Calu3 (cell line): Measurements from ENCODE around the gene NEO1. TPM values are rescaled to one million over a fixed set of nuclear protein-coding genes. Genes with fewer than 3 reads are reported as not detected.

Experiments used
- BruUV-seq: library from RNA; stranded (reverse); fragments of 400-500 nt; replicated peaks from 2 replicates; lab custom pipeline; 2021; lab: Mats Ljungman, UMichigan
- CTCF ChIA-PET: fragments of 300-600 bp; sonication (Branson Sonifier 250); formaldehyde crosslinking; loops from one replicate; lab custom pipeline; 2022; ENCODE audit warnings: antibody characterized with exemption; lab: Charles Lee
- DNase-seq: peaks from one replicate; pipeline ENCODE4 v3.0.0; 2022
- H3K27ac Mint-ChIP-seq: one replicate; pipeline ENCODE4 v1.8.0; 2022; ENCODE audit warnings: mixed read lengths; ENCODE audit not compliant: unreplicated experiment
- H3K27me3 Mint-ChIP-seq: one replicate; pipeline ENCODE4 v1.8.0; 2022; ENCODE audit warnings: mixed read lengths; ENCODE audit not compliant: unreplicated experiment
- H3K36me3 Mint-ChIP-seq: one replicate; pipeline ENCODE4 v1.8.0; 2022; ENCODE audit warnings: mild to moderate bottlenecking, moderate library complexity, mixed read lengths; ENCODE audit not compliant: insufficient read depth, unreplicated experiment
- H3K4me1 Mint-ChIP-seq: one replicate; pipeline ENCODE4 v1.8.0; 2022; ENCODE audit warnings: mild to moderate bottlenecking, low read depth, mixed read lengths; ENCODE audit not compliant: unreplicated experiment
- H3K4me3 Mint-ChIP-seq: one replicate; pipeline ENCODE4 v1.8.0; 2022; ENCODE audit warnings: mild to moderate bottlenecking, low read depth, moderate library complexity, mixed read lengths; ENCODE audit not compliant: unreplicated experiment
- H3K9me3 Mint-ChIP-seq: one replicate; pipeline ENCODE4 v1.8.0; 2022; ENCODE audit warnings: low read depth, mixed read lengths; ENCODE audit not compliant: unreplicated experiment
- CTCF ChIP-seq: fragments of 200-600 bp; IDR thresholded peaks from one replicate; pipeline ENCODE4 v1.8.0; 2022; ENCODE audit warnings: antibody characterized with exemption; ENCODE audit not compliant: unreplicated experiment
- intact Hi-C: fragments of 100-400 bp; cut with micrococcal nuclease; formaldehyde crosslinking; loops from one replicate; pipeline ENCODE4 v1.10.0; 2022; ENCODE audit not compliant: unreplicated experiment
- total RNA-seq: library from RNA; stranded (reverse); gene quantifications from 2 replicates; pipeline ENCODE4 v1.2.3, GENCODE V29; 2022

The NEO1 gene
- total RNA-seq, 1 experiment from 2014 or later, result 20.4 TPM

- intact Hi-C loops, result no loop called here
- Mint-ChIP-seq H3K4me1 (no peaks in the 10 kb centered on the region), H3K27ac (no peak overlapping the region), H3K9me3 (peaks cover 4% of the 10 kb centered on the region), H3K4me3 (no peak overlapping the region), H3K27me3 (no peaks in the 10 kb centered on the region), H3K36me3 (no peaks in the 10 kb centered on the region)
- CTCF ChIA-PET, result no interaction called here
- BruUV-seq, result no TSS peak
- DNase-seq, result no peak
- TF ChIP-seq CTCF, result no peak
Observed at GRCh38 chr15:73226093-73226814, 174.0 kb downstream of the NEO1 start.

GRCh38 chr15:73227433-73228056 lies 175.3 kb downstream of the NEO1 start:
- H3K27me3 Mint-ChIP-seq, result no peaks in the 10 kb centered on the region
- peaks cover 2% of the 10 kb centered on the region for H3K9me3 Mint-ChIP-seq
- no TSS peak for BruUV-seq
- no peak overlapping the region for H3K4me3 Mint-ChIP-seq
- no peak for TF ChIP-seq CTCF
- no peak for DNase-seq
- no peak overlapping the region for H3K27ac Mint-ChIP-seq
- CTCF ChIA-PET, result no interaction called here
- intact Hi-C loops, result no loop called here
- no peaks in the 10 kb centered on the region for H3K36me3 Mint-ChIP-seq
- no peaks in the 10 kb centered on the region for H3K4me1 Mint-ChIP-seq

GRCh38 chr15:73228128-73228646 lies 175.9 kb downstream of the NEO1 start:
- no TSS peak for BruUV-seq
- Mint-ChIP-seq H3K27me3 (no peaks in the 10 kb centered on the region), H3K27ac (no peak overlapping the region), H3K4me3 (no peak overlapping the region), H3K36me3 (no peaks in the 10 kb centered on the region), H3K4me1 (no peaks in the 10 kb centered on the region), H3K9me3 (no peaks in the 10 kb centered on the region)
- CTCF ChIA-PET, result no interaction called here
- TF ChIP-seq CTCF, result no peak
- intact Hi-C loops, result no loop called here
- no peak for DNase-seq

- Mint-ChIP-seq H3K4me3 (no peak overlapping the region), H3K4me1 (no peaks in the 10 kb centered on the region), H3K9me3 (no peaks in the 10 kb centered on the region), H3K27ac (no peak overlapping the region), H3K27me3 (no peaks in the 10 kb centered on the region), H3K36me3 (no peaks in the 10 kb centered on the region)
- no peak for TF ChIP-seq CTCF
- DNase-seq, result no peak
- intact Hi-C loops, result no loop called here
- no TSS peak for BruUV-seq
- CTCF ChIA-PET, result no interaction called here
Observed at GRCh38 chr15:73231661-73232419, 179.6 kb downstream of the NEO1 start.
